GM21423 (cell line): Measurements from ENCODE around the gene COPG1.

Experiments
- ATAC-seq: cut with Tn5 transposase; IDR thresholded peaks from one replicate; pipeline ENCODE4 v1.9.1; 2021; ENCODE audit warnings: mild to moderate bottlenecking, moderate library complexity; ENCODE audit not compliant: unreplicated experiment

The COPG1 gene

GRCh38 chr3:129278439-129278965 is 29.1 kb downstream of the COPG1 start, which contains the start of gene HMCES:
Gene HMCES (plus strand): TSS chr3:129278870. CDS start chr3:129279733, 863 bp downstream.
- peak; percentile 48 for ATAC-seq

GRCh38 chr3:129278966-129279906 is 29.8 kb downstream of the COPG1 start:
- no peak for ATAC-seq

GRCh38 chr3:129280183-129280582 is 30.8 kb downstream of the COPG1 start:
- ATAC-seq: no peak

GRCh38 chr3:129281726-129282125 is 32.3 kb downstream of the COPG1 start:
- ATAC-seq: no peak

GRCh38 chr3:129282727-129283327 is 33.4 kb downstream of the COPG1 start:
- peak; percentile 61 for ATAC-seq

- no peak for ATAC-seq
These were observed 36.7 kb downstream of the COPG1 start for GRCh38 chr3:129286081-129286480.

- ATAC-seq: no peak
These were observed 39.0 kb downstream of the COPG1 start for GRCh38 chr3:129288446-129288845.

GRCh38 chr3:129289201-129289921 is 40.0 kb downstream of the COPG1 start:
- no peak for ATAC-seq

GRCh38 chr3:129291236-129291886 is 42.0 kb downstream of the COPG1 start:
- ATAC-seq: no peak

- no peak for ATAC-seq
These were observed 45.9 kb downstream of the COPG1 start for GRCh38 chr3:129295286-129295685.

GRCh38 chr3:129304146-129304961 is 54.9 kb downstream of the COPG1 start:
- ATAC-seq: no peak

- ATAC-seq: no peak
These were observed 55.5 kb downstream of the COPG1 start for GRCh38 chr3:129304962-129305222.

GRCh38 chr3:129305592-129306091 is 56.2 kb downstream of the COPG1 start:
- ATAC-seq: no peak

- ATAC-seq: no peak
These were observed 59.2 kb downstream of the COPG1 start for GRCh38 chr3:129308636-129309035.

GRCh38 chr3:129310111-129311011 is 61.0 kb downstream of the COPG1 start:
- peak; percentile 31 for ATAC-seq

- no peak for ATAC-seq
These were observed 61.9 kb downstream of the COPG1 start for GRCh38 chr3:129311054-129311902.

GRCh38 chr3:129312021-129312639 is 62.7 kb downstream of the COPG1 start:
- no peak for ATAC-seq
